ENCODE measurements around the gene FGF18.

The FGF18 gene

DNA sequence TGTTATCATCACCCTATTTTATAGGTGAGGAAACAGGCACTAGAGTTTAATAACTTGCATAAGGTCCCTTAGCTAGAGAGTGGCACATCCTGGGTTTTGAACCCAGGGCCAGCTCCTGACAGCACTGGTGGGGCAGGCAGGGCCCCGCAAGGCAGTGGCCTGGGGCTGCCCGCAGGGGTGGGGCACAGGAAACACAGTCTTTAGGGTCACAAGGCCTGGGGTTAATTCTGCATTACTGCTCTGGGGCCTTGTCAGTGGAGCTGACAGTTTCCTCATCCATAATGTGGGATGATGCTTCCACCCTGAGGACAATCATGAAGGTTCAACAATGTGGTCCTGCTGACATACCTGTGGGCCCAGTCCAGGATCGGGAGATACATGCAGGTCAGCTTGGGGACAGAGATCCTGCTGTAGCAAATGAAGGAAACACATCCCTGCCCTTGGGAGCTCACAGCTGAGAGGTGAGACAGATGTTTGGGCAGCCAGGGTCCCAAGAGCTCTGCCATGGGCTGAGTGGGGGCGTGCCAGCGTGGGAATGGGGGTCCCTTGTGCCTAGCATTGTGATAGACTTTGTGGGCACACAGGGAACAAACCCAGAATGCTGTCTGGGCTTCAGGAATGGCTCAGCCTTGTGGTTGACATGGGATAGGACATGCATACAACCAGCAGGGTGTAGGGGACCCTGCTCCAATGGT lies 14.7 kb downstream of the FGF18 start:
- no peak for DNase-seq (ENCODE audit: low read depth, low spot score)
- no peak overlapping the region for H3K4me3 ChIP-seq (ENCODE audit: low read length)

DNA sequence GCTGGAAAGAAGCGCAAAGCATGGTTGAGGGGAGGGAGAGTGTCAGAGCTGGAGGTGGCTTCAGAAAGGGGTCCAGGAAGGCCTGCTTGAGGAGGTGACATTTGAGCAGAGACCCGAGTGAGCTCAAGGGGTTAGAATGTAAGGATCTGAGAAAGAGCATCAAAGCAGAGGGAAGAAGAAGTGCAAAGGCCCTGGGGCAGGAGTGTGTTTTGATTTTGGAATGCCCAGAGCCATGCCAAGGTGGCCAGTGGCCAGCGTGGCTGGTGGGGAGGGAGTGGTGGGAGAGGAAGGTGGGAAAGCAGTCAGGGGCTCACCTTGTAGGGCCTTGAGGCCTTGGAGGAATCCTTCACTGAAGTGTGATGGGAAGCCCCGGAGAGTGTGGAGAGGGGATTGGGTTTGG lies 15.4 kb downstream of the FGF18 start:
- H3K4me3 ChIP-seq (ENCODE audit: low read length): no peak overlapping the region
- no peak for DNase-seq (ENCODE audit: low read depth, low spot score)

DNA sequence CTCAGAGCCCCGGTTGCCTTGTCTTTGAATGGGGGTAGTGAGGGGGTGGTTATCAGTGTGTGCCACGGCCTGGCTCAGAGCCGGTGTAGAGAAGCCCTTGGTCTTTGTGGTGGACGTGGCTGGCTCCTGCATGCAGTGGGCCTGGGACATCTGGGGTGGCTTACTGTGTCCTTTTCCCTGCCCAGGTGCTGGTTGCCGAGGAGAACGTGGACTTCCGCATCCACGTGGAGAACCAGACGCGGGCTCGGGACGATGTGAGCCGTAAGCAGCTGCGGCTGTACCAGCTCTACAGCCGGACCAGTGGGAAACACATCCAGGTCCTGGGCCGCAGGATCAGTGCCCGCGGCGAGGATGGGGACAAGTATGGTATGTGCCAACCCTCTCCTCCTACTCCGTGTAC lies 16.5 kb downstream of the FGF18 start:
- no peak overlapping the region for H3K4me3 ChIP-seq (ENCODE audit: low read length)
- no peak for DNase-seq (ENCODE audit: low read depth, low spot score)

DNA sequence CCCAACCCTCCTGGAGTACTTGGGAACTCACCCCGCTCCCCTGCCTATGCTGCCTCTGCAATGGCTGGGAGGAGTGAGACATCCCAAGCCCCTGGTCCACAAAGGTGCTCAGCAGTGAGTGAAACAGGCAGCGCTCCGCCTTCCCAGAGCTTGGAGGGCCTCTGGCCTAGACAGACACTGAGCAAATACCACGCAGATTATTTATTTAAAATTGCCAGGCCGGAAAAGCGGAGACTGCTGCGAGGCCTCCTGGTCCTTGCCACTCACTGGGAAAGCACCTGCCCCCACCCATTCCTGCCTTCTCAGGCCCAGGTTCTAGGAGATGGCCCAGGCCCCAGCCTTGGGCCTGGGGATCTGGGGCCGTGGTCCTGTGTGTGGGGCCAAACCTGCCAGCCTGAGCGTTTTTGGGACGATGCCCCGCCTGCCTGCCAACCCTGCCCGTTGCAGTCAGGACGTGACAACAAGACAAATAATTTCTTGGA lies 17.4 kb downstream of the FGF18 start:
- no peak for DNase-seq (ENCODE audit: low read depth, low spot score)
- H3K4me3 ChIP-seq (ENCODE audit: low read length): no peak overlapping the region

DNA sequence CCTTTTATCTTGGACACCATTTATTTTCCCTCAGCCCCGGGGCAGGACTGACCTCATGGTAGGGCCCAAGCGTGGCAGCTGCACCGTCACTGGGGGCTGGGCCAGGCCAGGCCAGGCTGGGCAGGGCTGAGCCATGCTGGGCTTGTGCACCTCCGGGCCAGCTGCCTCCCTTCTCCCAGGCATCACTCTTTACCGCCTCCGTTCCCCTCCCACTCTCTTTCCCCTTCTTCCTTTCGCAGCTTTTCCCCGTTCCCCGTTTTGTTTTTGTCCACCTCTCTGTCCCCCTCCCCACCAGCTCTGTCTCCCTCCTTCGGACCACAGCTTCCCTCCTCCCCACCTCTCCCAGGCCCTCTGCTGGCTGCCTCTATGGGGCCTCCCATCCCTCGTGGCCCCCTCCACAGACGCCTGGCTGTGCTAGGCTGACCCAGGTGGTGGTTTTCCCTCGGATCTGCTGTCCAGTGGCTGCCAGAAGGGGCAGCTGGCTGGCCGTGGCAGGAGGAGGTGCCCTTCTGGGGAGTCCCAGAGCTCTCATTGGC lies 17.9 kb downstream of the FGF18 start:
- DNase-seq (ENCODE audit: low read depth, low spot score): no peak
- H3K4me3 ChIP-seq (ENCODE audit: low read length): no peak overlapping the region

DNA sequence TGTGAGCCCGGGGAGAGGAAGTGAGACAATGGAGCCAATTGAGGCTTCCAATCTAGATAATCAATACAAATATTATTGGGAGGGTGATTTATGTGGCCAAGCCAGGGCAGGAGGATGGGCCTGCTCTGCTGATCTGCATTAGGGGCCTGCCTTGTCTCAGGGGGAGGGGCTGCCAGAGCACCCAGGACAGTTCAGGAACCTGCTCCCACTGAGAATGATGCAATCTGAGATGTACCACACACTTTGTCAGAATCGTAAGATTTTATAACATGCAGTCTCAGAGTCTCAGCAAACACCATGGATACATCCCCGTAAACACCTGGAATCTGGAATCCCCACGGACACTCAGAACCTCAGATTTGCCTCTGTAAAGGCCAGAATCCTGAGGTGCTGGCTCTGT lies 19.3 kb downstream of the FGF18 start:
- no peak overlapping the region for H3K4me3 ChIP-seq (ENCODE audit: low read length)
- DNase-seq (ENCODE audit: low read depth, low spot score): no peak

DNA sequence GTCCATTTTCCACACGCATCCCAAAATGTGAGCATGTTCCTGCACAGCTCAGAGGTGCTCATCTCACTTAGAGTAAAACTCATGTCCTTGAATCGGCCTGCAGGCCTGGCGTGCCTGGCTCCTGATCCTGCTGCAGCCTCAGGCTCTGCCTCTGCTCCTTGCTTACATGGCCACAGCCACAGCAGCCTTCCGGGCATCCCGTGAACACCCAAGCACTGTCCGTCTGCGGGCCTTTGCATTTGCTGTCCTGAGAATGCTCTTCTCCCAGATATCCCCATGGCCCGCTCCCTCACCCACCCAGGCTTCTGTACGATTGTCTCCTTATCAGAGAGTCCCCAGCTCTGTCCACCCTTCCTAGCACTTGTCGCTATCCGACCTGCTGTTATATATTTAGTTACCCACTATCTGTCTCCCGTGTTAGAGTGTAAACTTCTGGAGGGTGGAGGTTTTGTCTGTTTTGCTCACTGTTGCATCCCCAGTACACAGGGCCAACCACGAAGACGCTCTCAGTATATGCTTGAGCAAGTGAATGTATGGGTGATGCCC lies 21.9 kb downstream of the FGF18 start:
- H3K4me3 ChIP-seq (ENCODE audit: low read length): no peak overlapping the region
- DNase-seq (ENCODE audit: low read depth, low spot score): no peak

DNA sequence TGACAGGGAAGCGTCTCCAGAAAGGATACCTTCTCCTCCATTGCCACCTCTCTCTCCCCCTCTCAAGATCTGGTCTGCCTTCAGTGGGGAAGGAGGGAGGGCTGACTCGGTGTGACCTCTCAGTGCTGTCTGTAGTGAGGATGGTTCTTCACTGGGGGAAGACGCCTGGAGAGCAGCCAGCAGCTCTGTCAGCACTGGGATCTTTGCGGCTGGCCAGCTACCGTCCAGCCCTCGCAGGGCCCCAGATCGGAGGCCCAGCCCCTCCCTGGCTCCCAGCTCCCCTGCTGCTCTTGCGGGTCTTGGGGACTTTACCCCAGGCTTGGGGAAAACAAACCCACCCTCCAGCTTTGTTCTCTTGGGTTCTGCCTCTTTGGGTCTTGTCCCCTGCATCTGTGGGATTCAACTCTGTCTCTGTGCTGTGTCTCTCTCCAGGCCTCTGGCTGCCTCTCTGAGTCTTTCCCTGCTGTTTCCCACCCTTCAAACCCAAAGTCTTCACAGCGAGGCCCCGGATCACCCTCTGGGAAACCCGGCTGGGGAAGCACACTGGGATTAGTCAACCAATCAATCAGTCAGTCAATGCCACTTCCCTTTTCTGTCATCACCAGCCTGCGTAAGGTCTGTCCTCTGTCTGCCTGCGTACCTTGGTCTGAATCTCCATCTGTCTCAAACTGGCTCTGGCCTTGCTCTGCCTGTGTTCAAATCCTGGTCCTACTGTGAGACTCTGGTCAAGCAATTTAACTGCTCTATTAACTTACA lies 23.0 kb downstream of the FGF18 start:
- H3K4me3 ChIP-seq (ENCODE audit: low read length): no peak overlapping the region
- DNase-seq (ENCODE audit: low read depth, low spot score): no peak

DNA sequence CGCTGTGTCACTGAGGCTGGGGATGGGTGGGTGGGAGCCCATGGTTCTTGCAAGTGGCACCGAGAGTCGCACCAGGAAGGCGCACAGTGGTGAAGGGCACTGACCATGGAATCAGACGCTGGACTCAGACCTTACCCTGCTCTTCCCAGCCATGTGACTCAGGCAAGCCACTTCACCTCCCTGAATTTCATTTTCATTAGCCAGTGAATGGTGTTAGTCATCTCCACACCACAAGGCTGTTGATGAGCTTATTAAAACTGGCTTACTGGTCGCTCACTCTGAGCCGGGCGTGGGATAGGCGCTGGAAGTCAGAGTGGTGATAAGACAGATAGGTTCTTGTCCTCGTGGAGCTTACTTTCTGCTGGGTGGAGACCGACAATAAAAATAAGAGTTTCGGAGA lies 25.1 kb downstream of the FGF18 start:
- no peak overlapping the region for H3K4me3 ChIP-seq (ENCODE audit: low read length)
- no peak for DNase-seq (ENCODE audit: low read depth, low spot score)

DNA sequence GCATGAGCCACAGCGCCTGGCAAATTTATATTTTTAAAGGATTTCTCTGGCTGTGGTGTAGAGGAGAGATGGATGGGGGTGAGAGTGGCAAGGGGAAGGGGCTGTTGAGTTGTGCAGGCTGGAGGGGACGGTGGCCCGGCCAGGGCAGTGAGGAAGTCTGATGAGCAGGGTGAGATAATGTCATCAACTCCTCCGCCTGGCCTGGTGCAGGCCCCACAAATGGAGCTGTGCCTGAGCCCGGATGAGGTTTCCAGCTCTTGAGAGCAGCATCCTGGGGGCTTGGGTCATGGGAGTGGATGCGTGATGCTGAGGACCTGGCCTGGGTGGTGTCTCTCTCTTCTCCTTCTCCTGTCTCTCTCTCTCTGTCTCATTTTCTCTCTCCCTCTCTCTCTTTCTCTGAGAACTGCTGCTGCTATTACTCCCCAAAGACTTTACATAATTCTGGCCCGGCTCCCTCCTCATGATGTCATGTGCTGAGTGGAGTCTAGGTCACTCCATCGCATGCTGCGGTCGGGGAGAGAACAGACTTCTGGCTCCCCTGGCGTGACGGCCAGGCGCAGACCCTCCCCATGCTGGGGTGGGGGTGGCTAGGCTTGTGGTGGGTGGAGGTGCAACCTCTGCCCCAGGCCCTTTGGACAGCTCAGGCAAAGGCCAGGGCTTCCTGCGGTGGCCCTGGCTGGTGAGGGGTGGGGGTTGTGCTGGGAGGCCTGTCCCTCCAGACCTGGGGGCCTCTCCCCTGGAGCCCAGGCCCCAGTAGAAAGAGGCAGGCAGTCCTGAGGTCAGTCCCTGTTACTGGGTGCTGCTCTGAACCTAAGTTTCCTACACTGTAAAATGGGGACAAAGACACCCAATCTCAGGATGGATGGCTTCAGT lies 26.4 kb downstream of the FGF18 start:
- DNase-seq (ENCODE audit: low read depth, low spot score): no peak

DNA sequence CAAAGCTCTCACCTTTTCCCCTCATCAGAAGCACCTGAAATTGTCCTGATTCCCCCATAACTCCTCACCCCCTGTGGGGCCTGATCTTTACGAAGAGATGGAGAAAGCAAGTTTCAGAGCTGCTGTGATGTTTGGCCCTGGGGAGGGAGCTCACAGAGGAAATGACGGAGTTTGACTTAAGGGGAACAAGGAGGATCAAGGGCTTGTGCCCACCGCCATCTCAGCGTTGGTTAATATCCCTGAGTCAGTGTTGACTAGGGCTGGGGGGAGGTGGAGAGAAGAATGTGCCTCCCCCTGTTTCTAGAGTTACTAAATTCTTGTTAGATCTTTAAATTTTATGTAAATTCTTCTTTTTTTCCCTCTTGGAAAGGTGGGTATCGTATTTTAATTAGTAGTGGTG lies 27.8 kb downstream of the FGF18 start:
- no peak overlapping the region for H3K4me3 ChIP-seq (ENCODE audit: low read length)
- no peak for DNase-seq (ENCODE audit: low read depth, low spot score)

More for the DNA sequence above, 26.4 kb downstream of the FGF18 start:
- no peak overlapping the region for H3K4me3 ChIP-seq (ENCODE audit: low read length)

DNA sequence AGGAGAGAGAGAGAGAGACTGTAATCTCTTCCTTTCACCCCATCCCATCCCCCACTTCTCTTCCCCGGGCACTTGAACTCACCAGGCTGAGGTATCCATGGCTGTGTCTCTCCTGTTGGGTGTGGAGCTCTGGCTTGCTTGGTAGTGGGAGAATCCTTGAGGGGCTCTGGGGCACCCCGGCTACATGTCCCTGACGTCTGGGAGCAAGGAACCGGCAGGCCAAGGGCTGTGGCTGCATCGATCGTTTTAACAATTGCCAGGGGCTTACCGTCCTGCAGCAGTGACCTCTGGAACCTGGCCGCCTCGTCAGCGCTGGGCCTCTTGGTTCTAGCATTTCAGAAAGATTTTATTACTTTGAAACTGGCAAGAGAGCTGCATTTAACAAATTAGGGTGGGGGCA lies 30.0 kb downstream of the FGF18 start:
- DNase-seq (ENCODE audit: low read depth, low spot score): no peak
- no peak overlapping the region for H3K4me3 ChIP-seq (ENCODE audit: low read length)

DNA sequence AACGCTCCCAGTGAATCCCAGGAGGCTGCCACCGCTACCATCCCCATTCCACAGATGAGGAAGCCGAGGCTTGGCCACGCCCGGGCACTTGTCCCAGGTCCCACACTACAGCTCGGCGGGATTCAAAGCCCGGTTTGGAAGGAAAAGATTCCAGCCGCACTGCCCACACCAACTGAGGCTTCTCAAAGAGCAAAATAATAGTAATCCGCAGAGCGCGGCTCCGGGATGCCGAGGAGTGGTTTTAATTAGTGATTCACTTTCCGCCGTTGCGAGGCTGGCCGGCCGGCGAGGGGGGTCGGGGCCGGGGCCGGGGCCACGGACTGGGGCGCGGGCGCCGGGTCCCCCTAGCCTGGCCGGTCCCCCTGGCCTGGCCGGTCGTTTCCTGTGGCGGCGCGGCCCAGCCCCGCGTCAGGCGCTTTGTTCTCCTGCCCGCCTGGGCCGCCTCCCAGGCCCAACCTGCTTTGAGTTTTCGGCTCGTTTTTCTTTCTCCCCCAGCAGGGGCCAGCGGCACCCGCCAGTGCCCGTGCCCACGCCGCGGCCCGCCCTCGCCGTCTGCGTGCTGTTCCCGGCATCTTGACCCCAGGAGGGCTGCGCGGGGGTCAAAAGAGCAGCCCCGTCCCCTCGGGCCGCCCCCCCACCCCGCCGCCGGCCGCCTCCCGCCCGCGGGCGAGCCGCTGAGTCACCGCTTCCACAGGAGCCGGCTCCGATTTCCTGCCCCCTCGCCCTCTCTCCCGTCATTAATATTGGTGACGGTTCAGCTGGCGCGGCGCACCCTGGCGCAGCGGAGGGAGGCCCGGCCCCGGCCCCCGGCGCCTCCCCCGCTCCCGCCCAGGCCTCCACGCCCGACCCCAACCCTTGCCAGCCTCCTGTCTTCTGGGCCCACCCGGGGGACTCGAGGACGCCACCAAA lies 31.2 kb downstream of the FGF18 start:
- no peak overlapping the region for H3K4me3 ChIP-seq (ENCODE audit: low read length)
- no peak for DNase-seq (ENCODE audit: low read depth, low spot score)

DNA sequence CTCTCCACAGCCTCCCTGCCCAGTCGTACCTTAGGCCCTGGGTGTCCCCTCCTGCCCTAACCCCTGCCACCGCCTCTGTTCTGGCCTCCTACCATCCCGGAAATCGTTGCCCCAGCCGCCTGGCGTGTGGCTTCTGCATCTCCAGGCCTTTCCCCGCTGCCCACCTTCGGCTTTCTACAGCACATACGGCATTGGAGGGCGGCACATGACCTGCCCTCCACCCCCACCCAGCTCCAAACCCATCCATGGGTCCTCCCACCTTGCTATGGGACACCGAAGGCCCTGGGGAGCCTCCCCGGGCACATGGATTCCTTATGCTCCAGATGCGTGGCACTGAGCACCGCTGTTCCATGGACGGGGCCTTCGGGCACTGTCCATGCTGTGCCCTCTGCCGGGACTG lies 32.0 kb downstream of the FGF18 start:
- no peak overlapping the region for H3K4me3 ChIP-seq (ENCODE audit: low read length)
- DNase-seq (ENCODE audit: low read depth, low spot score): no peak

DNA sequence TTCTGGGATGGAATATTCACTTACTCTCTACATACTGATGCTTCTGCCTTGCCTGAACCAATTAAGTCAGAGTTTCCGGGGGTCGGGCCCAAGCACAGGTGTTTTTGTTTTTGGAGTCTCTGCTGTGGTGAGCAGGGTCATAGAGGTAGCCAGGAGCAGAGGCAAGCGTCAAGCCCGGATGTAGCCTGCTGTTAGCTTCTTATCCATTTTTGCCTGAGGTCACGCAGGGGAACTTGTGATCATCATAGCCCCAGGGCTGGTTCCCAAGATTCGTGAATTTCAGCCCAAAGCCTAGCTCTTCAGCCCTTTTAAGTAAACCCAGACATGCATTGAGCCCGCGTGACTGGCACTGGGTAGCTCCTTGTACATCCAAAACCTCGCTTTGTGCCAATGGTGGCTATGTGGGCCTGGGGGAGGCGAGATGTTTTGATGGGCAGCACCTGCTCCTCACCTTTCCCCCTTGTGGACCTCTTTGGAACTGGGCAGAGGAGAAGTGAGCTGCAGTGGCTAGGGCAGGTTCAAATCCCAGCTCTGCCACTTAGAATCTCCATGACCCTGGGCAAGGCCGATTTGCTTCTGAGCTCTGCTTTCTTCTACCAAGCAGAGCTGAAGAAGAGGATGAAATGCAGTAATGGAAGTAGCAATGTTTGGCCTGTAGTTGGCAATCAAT lies 33.7 kb downstream of the FGF18 start:
- H3K4me3 ChIP-seq (ENCODE audit: low read length): no peak overlapping the region
- DNase-seq (ENCODE audit: low read depth, low spot score): no peak

DNA sequence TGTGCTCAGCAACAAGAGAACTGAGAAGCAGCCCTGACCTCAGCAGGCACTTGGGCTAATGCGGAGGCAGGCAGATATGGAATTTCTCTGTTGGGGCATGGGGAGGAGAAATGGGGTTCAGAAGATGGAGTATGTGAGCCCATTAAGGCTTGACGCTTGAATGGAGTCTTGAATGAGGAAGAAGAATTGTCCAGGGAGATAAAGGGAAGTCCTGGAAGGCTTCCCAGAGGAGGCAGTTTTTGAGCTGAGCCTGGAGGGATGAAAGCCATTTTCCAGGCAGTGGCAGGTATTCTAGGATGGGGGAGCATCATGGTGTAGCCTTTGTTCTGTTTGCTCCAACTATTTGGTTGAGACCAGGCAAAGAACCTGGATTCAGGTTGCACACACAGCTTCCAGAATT lies 34.5 kb downstream of the FGF18 start:
- no peak for DNase-seq (ENCODE audit: low read depth, low spot score)
- H3K4me3 ChIP-seq (ENCODE audit: low read length): no peak overlapping the region

DNA sequence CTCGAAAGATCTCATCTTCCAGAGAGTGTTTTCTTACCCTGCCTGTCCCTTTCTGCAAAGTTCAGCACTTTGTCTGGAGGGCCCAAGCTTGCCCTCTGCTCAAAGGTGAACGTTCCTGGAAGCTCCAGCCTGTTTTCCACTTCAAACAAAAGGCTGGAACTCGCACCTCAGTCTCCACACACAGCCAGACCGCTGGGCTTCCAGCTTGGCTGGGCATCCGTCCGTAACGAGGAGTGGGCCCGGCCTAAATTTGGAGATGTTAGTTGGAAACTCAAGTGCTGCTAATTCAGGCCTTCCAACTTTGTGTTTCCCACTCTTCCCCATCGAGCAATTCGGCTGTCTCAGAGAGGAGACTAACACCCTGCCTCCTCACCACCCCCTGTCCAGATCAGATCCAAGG lies 35.1 kb downstream of the FGF18 start:
- no peak for DNase-seq (ENCODE audit: low read depth, low spot score)
- no peak overlapping the region for H3K4me3 ChIP-seq (ENCODE audit: low read length)

DNA sequence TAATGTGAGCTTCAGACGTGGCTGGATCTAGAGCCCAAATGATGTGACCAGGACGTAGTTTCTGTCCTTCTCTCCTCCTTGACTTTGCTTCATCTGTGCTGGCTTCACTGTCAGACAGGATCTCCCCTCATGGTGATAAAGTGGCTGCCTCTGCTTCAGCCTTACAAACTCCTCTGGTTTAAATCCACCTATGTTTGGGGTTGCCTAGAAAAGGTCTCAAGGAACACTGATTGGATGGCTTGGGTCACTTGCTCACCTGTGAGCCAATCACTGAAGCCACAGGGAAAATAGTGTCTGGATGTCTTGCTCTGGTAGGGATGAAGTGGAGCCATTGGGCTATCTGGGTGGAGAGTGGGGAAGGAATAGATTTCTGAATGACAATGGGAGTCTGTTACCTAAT lies 36.1 kb downstream of the FGF18 start:
- H3K4me3 ChIP-seq (ENCODE audit: low read length): no peak overlapping the region
- DNase-seq (ENCODE audit: low read depth, low spot score): no peak
